ENCODE data around the gene PDZD2.

The PDZD2 gene

DNA sequence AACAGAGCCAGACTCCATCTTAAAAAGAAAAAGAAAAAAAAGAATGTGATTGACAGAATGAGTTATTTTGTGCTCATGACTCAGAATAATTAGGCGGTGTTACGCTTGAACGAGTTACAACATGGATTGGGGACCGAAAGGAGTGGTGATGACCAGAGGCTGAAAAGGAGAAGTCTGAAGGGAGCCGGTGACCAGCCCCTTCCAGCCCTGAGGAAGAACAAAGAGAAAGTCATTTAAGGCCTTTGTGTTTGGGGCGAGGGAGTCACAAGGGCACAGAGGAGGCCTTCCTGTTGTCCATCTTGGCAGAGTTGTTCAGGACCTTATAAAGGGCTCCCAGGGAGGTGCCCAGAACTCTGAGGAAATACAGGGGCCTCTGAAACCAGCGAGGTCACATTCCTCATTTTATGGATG, 403.6 kb downstream of the PDZD2 start:
- DNase-seq (ENCODE audit: low spot score) = no peak

DNA sequence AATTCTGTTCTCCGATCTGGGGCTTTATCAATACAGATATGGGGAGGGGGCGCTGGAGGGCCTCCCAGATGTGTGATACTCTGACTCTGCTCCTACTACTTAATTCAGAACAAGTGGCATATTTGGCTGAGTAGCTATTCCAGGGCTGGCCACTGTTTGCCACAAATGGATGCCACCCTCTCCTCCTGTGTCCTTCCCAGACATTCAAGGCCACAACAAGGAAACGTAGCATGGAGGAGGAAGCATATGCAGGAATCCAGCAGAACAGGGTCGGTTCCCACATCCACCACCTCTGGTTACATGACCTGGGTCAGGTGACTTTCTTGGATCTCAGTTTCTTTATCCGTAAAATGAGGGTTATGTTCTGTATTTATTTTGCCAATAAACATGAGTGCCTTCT, 404.2 kb downstream of the PDZD2 start:
- DNase-seq (ENCODE audit: low spot score) = no peak

DNA sequence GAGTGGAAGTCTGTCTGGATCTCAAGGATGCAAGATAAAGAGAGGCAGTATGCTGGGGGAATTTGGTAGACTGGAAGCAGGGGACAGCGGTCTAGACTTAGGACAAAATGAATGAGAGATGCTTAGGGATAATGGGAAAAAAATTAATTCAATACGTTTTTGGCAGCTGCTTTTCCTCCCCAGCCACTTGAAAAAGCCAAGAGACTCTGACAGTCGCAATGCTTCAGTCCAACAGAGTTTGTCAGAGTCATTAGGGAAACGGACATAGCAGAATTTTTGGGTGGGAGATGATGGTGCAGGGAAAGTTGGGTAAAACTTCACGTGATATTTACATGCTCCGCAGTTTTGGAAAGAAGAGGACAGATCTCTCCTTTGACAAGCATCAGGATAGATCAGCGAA, 405.5 kb downstream of the PDZD2 start:
- no peak for DNase-seq (ENCODE audit: low spot score)

DNA sequence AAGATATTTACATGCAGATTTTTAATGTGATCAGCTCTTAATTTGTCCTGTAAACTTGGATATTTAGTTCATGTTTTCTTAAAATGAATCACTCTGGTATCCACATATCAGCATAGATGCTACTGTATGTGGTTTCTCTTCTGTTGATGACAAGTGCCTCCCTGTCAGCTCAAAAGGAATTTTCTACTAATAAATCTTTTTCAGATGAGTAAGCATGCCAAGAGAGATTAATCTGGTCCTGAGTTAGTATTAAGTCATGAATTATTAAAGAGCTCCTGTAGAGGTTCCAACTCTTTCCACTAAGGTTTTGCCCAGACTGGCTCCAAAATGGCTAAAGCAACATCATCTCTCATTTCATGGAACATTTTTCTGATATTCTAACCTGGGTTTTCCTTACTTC, 406.0 kb downstream of the PDZD2 start:
- DNase-seq (ENCODE audit: low spot score) = no peak

DNA sequence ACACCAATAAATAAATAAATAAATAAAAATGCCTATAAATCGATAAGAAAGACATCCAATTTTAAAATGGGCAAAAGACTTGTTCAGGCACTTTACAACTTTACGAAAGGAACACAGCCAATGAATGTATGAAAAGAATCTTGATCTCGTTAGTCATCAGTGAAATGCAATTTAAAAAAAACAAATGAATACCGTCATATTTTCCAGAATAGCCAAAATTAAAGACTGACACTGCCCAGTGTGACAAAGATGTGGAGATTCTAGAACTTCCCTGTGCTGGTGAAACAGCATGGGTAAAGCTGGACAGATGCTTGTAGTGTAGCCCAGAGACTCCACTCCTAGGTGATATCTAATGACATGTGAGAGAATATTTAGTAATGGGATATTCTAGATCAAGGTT, 408.1 kb downstream of the PDZD2 start:
- DNase-seq (ENCODE audit: low spot score) = no peak

DNA sequence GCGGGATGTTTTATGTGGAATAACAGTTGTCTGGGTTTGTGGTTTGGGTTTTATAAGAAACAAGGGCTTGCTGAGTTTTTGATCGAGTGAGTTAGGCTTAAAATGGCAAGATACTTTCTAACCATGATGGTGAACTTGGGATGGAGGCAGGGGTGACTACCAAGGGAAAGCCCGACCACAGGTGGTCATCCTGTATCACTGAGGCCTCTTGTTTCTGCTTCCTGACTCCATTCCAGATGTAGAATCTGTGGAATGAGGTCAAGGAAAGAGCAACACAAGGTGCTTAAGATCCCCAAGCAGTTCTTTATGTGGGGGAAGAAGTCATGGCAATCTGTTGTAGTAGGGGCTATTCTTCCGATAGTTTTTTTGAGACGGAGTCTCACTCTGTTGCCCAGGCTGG, 412.9 kb downstream of the PDZD2 start:
- DNase-seq (ENCODE audit: low spot score) = no peak

DNA sequence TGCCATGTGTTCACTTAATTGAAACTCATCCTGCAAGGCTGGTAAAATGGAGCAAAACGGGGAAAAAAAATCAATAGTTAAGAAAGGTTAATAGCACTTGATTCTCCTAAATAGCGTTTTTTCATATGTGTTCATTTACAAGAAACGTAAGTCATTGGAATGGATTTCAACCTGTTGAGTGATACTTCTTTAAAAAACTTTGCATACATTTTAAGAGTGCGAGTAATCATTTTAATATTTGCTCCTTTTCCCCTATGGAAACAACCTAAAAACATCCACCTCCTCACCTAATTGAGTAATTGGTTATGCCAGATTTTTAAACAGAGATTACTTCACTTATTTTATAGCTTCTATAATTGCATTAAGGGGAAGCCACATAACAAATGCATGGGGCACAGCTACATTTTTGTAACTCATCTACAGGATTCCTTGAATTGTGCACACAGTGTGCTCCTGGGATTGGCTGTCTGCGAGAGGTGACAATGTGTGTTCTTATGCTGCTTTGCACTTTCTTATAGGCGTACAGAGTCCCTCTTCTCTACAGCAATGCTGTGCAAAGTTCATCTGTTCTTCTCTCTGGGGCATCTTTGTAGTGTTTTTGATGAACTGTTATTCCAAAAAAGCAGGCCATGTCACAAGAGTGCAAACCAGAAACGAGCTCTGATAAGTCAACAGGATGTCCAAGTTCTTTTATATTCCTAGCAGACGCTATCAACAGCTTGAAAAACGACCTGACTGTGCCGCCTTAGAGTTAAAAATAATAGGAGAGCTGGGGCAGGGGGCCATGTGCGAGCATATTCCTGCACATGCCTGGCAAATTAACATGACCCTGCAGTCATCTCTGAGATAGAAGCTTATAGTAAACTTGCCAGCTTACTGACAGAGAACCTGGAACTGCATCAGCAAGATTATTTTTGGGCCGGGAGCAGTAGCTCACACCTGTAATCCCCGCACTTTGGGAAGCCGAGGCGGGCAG, 417.2 kb downstream of the PDZD2 start:
- DNase-seq (ENCODE audit: low spot score) = no peak

DNA sequence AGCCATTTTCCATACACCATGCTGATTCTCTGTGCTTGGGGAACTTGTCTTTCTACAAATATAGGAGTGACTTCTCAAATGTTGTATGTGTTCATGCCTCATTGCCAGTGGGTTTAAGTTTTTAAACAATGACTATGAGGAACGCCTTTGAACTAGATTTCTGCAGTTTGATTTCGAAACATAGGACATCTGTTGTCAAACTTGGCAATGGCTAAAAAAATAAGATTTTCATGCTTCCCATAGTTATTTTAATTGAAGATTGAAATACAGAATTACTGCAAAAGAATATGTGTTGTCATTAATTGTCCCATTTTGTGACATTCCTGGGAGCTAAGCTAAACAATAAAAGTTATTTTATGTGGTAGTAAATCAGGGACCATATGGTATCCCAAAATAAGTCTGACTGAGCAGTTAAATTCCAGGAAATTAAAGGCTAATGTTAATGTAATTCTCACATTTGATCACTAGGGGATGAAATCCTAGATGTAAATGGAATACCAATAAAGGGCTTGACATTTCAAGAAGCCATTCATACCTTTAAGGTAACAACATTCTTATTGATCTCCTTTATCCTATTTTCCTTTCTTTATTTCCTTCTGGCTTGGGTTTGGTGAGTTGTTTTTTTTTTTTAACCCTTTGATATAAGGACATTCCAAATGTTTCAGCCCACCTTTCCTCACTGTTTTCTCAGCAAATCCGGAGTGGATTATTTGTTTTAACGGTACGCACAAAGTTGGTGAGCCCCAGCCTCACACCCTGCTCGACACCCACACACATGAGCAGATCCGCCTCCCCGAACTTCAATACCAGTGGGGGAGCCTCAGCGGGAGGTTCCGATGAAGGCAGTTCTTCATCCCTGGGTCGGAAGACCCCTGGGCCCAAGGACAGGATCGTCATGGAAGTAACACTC, 418.5 kb downstream of the PDZD2 start:
- no peak for DNase-seq (ENCODE audit: low spot score)

DNA sequence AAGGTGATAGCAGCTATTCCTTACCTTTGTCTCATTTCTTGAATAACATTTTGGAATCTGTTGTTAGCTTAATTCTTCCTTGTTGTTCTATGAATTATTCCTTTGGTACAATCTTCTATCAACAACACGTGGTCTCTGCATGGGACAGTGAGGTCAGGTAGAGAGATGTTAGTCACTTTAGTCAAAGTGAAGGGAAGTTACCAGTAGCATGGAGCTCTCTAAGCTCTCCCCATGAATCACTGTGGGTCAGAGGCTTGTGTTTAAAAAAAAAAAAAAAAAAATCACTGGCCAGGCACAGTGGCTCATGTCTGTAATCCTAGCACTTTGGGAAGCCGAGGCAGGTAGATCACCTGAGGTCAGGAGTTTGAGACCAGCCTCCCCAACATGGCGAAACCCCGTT, 419.2 kb downstream of the PDZD2 start:
- DNase-seq (ENCODE audit: low spot score) = no peak

DNA sequence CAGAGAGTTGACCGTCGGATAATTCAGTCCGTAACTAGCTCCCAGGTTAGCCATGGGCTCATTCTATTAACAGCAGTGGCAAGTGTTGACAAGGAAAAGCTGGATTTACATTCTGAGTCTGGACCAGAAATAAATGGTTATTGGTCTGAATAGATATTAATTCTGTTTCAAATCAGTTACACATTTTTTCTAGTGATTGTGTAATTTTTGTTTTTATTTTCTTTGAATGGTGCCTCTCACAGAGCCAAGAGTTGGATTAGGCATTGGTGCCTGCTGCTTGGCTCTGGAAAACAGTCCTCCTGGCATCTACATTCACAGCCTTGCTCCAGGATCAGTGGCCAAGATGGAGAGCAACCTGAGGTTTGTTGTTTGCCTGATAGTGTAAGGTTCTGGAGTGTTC, 420.1 kb downstream of the PDZD2 start:
- no peak for DNase-seq (ENCODE audit: low spot score)

DNA sequence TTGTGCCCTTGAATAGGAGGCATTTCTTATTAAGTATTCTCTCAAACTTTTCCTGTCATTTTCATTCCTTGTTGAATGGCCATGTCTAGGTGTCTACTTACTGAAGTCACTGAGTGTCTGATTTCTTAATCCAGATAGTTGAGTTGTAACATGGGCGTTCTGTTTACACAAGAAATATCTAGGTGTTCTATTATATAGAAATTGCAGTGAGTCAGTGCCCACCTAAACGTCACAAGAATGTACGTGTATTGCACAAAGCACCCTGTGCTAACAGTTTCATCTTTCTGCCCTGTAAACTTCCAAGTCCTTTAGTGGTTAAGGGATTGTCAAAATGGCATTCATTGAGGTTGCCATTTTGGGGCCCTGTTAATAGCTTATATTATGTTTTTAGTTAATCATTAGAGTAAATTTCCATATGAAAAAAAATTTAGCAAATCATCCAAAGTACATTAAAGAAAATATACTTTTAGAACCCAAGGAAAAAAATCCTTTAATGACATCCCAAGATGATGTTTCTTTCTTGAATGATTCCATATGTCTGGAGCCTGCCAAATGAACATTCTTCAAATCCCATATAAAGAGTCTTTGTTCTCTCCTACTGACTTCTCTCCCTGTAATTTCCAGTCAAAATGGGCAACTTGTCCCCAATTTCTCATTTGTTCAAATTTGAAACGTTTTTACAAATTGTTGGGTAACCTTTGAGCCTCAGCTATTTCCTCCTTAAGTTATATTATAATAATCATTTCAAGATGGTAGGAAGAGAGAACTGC, 421.0 kb downstream of the PDZD2 start:
- DNase-seq (ENCODE audit: low spot score) = no peak

DNA sequence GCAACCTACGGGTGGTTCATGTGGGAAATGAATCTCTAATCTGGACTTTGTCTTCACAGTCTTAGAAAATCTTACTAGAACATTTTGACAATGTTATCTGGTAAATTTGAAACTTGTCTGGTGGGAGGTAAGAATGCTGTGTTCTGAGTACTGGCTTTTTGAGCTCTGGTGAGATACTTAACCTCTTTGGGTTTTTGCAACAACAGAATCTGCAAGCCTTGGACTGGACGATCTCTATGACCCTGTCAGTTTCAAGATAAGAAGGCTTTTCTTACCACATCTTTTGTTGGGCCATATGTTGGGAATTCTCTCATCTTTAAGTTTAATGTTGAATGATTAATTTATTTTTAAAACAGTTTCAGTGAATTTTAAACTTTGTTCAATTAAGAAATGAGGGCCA, 422.3 kb downstream of the PDZD2 start:
- DNase-seq (ENCODE audit: low spot score) = no peak

DNA sequence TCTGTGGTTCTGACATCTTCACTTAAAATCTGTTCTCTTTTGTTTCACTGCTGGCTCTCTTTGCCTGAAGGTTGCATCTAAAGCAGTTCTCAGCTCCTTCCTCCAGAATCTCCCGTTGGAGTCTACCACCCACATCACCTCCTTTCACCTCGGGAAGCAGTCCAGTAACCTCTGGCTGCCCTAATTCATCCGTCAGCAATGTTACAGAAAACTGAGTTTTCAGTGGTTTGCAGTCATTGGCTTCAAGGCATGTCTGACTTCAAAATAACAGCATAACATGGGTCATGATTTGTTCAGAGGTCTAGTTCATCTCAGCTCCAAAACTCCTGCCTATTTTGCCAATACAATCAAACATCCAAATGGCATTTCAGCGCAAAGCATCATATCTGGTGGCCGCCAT, 427.5 kb downstream of the PDZD2 start:
- no peak for DNase-seq (ENCODE audit: low spot score)

DNA sequence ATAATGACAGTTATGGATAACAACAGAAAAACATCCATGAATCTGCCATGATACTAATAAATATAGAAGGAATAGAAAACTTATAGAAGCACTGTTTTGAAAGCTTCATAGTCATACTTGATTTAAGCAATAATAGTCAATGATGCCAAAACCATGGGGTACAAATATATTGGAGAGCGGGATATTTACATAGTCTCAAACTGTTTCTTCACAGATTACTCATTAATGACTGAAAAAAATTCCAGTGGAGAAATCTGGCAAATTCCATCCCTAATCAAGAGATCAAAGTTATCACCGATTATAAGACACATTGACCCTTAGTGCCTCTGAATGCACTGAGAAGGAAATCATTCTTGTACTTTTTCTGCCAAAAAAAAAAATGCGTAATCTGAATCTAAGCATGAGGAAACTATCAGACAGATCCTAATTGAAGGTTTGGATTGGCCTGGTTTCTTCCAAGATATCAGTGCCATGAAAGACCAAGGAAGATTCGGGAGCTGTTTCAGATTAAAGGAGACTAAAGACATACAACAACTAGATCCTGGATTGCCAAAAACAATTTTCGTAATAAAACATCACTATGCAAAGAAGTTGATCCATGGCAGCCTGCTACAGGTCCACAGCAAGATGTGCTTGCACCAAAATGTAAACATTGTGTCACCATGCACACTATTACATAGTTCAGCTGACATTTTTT, 429.0 kb downstream of the PDZD2 start:
- no peak for DNase-seq (ENCODE audit: low spot score)

DNA sequence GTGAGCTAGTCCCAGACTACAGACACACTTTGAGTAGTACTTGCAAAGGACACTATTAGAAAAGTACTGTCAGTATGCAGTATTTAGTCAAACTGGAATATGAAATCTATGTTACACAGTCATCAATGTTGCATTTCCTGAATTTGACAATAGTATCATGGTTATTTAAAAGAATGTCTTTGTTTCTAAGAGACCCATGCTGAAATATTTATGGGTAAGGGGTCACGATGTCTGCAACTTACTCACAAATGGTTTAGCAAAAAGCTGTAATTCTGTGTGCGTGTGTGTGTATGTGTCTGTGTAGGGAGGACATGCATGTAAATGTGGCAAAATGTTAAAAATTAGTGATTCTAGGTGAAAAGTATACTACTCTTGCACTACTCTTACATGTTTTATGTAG, 429.6 kb downstream of the PDZD2 start:
- DNase-seq (ENCODE audit: low spot score) = no peak

DNA sequence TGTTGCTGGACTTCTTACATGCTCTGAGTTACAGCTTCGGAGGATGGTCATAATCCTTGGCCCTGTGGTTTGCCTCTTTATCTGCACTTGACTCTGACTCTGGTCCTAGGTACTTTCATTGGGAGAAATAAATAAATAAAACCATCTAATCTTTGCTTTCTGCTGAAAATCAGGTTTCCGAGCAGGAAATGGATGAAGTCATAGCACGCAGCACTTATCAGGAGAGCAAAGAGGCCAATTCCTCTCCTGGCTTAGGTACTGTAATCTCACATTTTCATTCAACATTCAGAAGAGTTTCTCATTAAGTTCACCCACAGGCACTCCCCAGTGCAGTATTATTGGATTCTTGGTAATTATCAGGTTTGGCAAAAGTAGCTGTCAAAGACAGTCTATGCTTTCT, 430.5 kb downstream of the PDZD2 start:
- no peak for DNase-seq (ENCODE audit: low spot score)

DNA sequence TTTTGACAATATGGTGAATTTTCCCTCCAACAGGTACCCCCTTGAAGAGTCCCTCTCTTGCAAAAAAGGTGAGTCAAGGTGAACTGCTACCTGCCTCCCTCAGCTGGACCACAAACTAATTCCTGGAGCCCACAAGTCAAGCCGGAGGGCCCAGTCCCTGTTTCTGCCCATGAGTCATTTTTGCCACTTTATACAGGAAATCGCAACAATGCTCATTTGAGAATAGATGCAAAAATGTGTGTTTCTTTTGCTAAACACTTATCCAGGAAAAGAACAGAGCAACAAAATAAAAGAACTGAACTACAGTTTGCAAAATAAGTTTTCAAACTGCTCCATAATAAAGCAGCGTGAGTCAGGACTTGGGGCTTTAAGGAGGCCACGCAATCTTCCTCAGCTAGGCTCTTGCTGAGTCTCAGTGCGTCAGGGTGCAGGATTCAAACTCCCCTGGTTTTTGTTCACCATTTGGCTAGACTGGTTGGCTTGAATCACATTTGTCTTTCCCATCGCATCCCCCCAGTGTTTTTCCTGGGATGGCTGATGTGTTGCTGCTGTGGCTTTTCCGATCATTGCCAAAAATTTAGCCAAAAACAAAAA, 432.5 kb downstream of the PDZD2 start:
- no peak for DNase-seq (ENCODE audit: low spot score)

DNA sequence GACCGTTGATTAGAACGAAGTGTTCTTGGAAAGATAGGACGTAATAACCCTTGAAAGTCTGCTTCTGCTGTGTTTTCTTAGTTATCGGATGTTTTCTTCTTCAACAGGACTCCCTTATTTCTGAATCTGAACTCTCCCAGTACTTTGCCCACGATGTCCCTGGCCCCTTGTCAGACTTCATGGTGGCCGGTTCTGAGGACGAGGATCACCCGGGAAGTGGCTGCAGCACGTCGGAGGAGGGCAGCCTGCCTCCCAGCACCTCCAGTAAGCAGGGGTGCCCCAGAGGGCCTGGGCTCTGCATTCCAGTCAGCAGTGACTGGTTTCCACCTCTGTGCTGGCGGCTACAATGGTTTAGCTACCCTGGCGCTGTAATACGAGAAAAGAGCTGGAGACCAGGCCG, 433.1 kb downstream of the PDZD2 start:
- DNase-seq (ENCODE audit: low spot score) = no peak

DNA sequence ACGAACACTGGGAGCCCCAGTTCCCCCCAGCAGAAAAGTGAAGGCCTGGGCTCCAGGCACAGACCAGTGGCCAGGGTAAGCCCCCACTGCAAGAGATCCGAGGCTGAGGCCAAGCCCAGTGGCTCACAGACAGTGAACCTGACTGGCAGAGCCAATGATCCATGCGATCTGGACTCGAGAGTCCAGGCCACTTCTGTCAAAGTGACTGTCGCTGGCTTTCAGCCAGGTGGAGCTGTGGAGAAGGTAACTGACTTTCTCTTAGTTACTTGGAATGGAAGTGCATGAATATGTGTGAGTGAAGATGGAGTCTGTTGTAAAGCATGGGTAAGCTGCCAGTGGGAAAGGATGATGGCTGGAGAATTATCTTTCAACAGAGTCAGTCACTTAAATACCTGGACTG, 435.5 kb downstream of the PDZD2 start:
- no peak for DNase-seq (ENCODE audit: low spot score)

DNA sequence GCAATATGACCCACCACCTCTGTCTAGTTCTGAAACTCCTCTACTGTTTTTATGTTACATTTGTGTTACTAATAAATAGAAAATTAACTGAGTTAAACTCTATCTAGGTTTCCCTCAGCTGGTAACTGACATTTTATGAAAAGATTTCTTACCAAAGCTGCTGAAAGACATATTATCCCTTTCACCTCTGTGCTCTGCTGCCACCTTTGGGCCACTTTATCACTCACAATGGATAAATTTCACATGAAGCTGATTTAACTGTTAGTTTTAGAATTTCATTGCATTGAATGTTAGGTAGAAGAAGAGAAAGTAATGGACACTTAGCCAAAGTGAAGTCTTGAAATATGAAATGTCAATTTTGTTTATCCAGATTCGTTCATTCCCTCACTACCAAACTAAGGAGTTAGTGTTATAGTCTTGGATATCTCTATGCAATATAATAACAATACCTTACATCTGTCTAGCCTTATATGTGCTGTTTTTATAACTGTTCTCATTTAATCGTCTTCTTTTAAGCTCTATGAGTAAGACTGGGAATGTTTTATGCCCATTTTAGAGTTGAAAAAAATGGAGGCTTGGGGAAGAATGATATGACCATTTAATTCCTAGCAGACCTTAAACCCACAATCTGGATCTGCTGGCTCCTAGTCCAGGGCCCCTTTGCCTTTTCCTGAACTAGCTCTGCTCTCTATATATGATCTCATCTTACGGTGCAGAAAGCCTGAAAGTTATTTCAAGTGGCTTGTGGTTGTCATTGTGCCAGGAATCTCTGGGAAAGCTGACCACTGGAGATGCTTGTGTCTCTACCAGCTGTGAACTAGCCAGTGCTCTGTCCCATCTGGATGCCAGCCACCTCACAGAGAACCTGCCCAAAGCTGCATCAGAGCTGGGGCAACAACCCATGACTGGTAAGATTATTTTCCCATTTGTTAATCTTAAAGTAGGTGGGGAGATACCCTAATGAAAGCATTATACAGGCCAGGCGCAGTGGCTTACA, 438.1 kb downstream of the PDZD2 start:
- peak; percentile 26 for DNase-seq (ENCODE audit: low spot score)
